Ectodermal cell (in vitro differentiated cells): ENCODE measurements around the gene GCN1.
A peak's percentile ranks its signal among the peaks of the same experiment; 100 is the strongest.
"Not testable (repeated sequence)": the region's sequence is repeated elsewhere in the genome, so short reads cannot be mapped to it uniquely, and the experiment has no call there.

Source experiments
- H3K27ac ChIP-seq: 2 replicates; pipeline ENCODE4 v1.7.0; 2013; ENCODE audit warnings: mild to moderate bottlenecking, low read depth, low read length; ENCODE audit not compliant: insufficient read depth, poor library complexity, severe bottlenecking
- H3K27me3 ChIP-seq: 2 replicates; pipeline ENCODE4 v1.7.0; 2013; ENCODE audit warnings: mild to moderate bottlenecking, low read length; ENCODE audit not compliant: insufficient read depth, control insufficient read depth, poor library complexity, severe bottlenecking
- H3K36me3 ChIP-seq: one replicate; pipeline ENCODE4 v1.7.0; 2013; ENCODE audit warnings: low read length; ENCODE audit not compliant: control insufficient read depth, insufficient read depth
- H3K4me1 ChIP-seq: one replicate; pipeline ENCODE4 v1.7.0; 2013; ENCODE audit warnings: low read length; ENCODE audit not compliant: control insufficient read depth, insufficient read depth
- H3K4me3 ChIP-seq: 2 replicates; pipeline ENCODE4 v1.7.0; 2013; ENCODE audit warnings: low read depth, low read length, control low read depth; ENCODE audit not compliant: insufficient read depth
- H3K9me3 ChIP-seq: 2 replicates; pipeline ENCODE4 v1.7.0; 2013; ENCODE audit warnings: mild to moderate bottlenecking, low read length, moderate library complexity; ENCODE audit not compliant: control insufficient read depth
- WGBS, 2 experiments: methylation state at CpG; one replicate each; pipeline ENCODE4 v1.1.7; 2013; ENCODE audit warnings: missing lambda C conversion rate in 2 of 2; 5-methylcytosine and 5-hydroxymethylcytosine counted together

Gene GCN1

GRCh38 chr12:120220838-120221575 is 26.5 kb upstream of the GCN1 start:
- H3K4me1 ChIP-seq: peaks cover 24% of the 10 kb centered on the region
- H3K27me3 ChIP-seq: no peaks in the 10 kb centered on the region
- WGBS, 2 experiments: 73 to 80% methylated on average over 10 of the region's 10 CpGs
- H3K27ac ChIP-seq: peak overlapping the region; percentile 67
- no peaks in the 10 kb centered on the region for H3K9me3 ChIP-seq
- peaks cover 16% of the 10 kb centered on the region for H3K36me3 ChIP-seq
- no peak overlapping the region for H3K4me3 ChIP-seq

DNA sequence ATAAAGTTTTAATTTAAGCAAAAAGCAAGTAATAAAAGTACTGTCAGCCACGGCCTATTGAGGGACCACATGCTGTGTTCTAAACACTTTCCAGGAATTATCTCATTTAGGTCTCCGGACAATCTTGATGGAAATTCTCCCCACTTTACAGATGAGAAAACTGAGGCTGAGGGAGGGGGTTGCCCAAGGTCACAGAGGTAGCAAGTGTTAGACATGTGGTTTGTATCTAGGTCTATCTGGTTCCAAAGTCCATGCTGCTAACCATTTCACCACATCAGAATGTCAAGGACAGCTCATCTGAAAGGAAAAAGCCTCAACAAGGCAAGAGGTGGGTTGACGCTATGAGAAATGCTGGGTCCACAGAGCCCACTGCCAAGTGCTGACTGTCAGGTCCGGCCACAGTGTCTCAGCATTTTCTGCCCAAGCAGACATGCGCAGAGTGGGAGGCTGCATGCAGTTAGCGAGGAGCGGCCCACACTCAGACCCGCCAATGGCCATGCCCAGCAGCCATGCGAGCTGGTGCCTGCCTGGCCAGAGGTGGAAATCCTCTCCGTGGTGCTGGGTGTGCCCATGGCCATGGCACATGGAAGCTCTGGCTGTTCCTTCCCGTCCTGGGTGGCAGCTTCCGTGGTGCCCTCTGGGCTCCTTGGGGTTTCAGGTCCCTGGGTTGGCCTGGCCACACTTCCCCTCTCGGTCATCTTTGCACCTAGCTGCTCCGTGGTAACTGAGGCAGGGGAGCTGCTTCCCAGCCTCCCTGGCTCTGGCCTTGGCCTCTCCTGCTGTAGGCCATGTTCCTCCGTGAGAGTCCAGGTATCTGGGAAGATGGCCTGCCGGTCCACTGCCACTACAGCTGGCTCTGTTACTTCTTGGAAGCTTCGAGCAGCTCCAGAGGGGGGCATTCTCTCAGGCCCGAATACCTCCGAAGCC is 24.4 kb upstream of the GCN1 start:
- Histone ChIP-seq H3K27ac (no peak overlapping the region), H3K27me3 (no peaks in the 10 kb centered on the region), H3K4me1 (peaks cover 8% of the 10 kb centered on the region), H3K36me3 (peaks cover 16% of the 10 kb centered on the region), H3K4me3 (no peak overlapping the region), H3K9me3 (no peaks in the 10 kb centered on the region)
- 95 to 97% methylated on average over 19 of the region's 19 CpGs for WGBS, 2 experiments

DNA sequence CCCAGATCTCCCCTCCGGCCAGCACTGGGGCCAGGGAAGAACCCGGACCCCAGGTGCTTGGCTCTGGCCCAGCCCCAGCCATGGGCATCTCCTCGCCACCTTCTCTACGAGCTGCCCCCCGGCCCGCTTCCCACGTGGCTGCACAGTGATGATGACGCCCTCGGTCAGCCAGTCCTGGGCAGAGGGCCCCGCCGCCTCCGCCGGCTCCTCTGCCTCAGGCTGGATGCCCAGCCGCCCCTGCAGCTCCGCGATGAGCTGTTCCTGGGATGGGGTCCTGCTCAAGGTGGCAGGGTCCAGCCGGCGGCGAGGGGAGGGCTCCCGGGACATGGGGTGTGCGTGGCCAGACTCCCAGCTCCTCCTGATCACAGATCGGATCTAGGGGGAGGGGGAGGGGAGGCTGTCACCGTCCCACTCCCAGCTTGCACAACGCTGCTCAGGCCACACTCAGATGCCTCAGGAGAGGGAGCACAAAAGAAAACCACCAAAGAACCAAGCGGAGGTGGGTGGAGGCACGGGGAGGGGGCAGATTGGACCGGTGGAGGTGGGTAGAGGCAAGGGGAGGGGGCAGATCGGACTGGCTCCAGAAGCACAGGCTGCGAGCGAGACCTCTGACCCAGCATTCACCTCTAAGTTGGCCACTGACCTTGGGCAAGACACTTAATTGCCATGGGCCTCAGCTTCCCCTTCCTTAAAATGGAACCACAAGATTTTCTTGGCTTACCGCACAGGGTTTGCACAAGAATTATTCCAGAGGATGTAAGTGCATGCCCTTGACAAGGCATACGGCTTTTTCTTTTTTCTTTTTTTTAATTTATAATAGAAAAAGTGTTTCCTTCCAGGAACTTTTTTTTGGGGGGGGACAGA is 22.5 kb upstream of the GCN1 start:
- H3K27ac ChIP-seq: no peak overlapping the region

GRCh38 chr12:120215766-120216735 is 21.5 kb upstream of the GCN1 start:
- Histone ChIP-seq H3K4me1 (peaks cover 5% of the 10 kb centered on the region), H3K27me3 (no peaks in the 10 kb centered on the region), H3K27ac (no peak overlapping the region), H3K36me3 (peaks cover 15% of the 10 kb centered on the region), H3K9me3 (no peaks in the 10 kb centered on the region), H3K4me3 (no peak overlapping the region)
- WGBS, 2 experiments: 89 to 90% methylated on average over 23 of the region's 23 CpGs

More for the DNA sequence above, 22.5 kb upstream of the GCN1 start:
- Histone ChIP-seq H3K27me3 (no peaks in the 10 kb centered on the region), H3K36me3 (peaks cover 13% of the 10 kb centered on the region), H3K4me1 (peaks cover 8% of the 10 kb centered on the region), H3K4me3 (no peak overlapping the region), H3K9me3 (no peaks in the 10 kb centered on the region)
- WGBS, 2 experiments: 88 to 90% methylated on average over 31 to 32 of the region's 32 CpGs

GRCh38 chr12:120215357-120215735 is 20.8 kb upstream of the GCN1 start:
- H3K4me3 ChIP-seq: no peak overlapping the region
- WGBS, 2 experiments: 88 to 91% methylated on average over 15 of the region's 15 CpGs
- H3K27me3 ChIP-seq: no peaks in the 10 kb centered on the region
- no peak overlapping the region for H3K27ac ChIP-seq
- H3K36me3 ChIP-seq: peaks cover 20% of the 10 kb centered on the region
- H3K4me1 ChIP-seq: no peaks in the 10 kb centered on the region
- H3K9me3 ChIP-seq: no peaks in the 10 kb centered on the region

GRCh38 chr12:120214626-120215356 is 20.3 kb upstream of the GCN1 start:
- H3K4me3 ChIP-seq: no peak overlapping the region
- H3K36me3 ChIP-seq: peaks cover 25% of the 10 kb centered on the region

DNA sequence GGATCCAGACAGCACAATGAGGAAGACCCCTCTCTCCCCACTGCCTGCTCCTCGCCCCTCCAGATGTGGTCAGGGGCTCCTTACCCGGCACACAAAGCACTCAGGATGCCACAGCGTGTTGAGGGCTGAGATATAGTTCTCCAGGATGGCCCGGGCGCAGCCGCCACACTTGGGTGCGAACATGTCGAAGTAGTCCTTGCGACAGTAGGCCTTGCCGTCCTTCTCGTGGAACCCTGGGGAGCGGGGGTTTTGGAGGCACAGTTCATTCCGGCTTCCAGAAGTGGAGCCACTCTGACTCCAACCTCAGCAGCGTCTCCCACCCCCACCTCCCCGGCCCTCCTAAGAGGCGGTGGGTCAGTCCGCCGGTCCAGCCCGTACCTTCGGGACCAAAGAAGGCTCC is 19.2 kb upstream of the GCN1 start:
- Histone ChIP-seq H3K27me3 (no peaks in the 10 kb centered on the region), H3K4me3 (no peak overlapping the region), H3K27ac (no peak overlapping the region), H3K9me3 (no peaks in the 10 kb centered on the region), H3K36me3 (peaks cover 21% of the 10 kb centered on the region), H3K4me1 (no peaks in the 10 kb centered on the region)
- WGBS, 2 experiments: 95 to 97% methylated on average over 20 of the region's 20 CpGs

More at GRCh38 chr12:120214626-120215356, 20.3 kb upstream of the GCN1 start:
- Histone ChIP-seq H3K9me3 (no peaks in the 10 kb centered on the region), H3K4me1 (no peaks in the 10 kb centered on the region), H3K27ac (no peak overlapping the region), H3K27me3 (no peaks in the 10 kb centered on the region)
- WGBS, 2 experiments: 93 to 94% methylated on average over 34 of the region's 34 CpGs

- H3K4me3 ChIP-seq, H3K9me3 ChIP-seq, H3K27ac ChIP-seq, H3K4me1 ChIP-seq, H3K27me3 ChIP-seq: not testable (repeated sequence)
- 94 to 96% methylated on average over 5 of the region's 5 CpGs for WGBS, 2 experiments
- peaks cover 20% of the 10 kb centered on the region for H3K36me3 ChIP-seq
Measured at GRCh38 chr12:120213182-120213581, 18.7 kb upstream of the GCN1 start.

GRCh38 chr12:120212301-120212700 is 17.8 kb upstream of the GCN1 start:
- Histone ChIP-seq H3K4me3 (no peak overlapping the region), H3K9me3 (no peaks in the 10 kb centered on the region), H3K27ac (no peak overlapping the region), H3K36me3 (peaks cover 23% of the 10 kb centered on the region), H3K4me1 (no peaks in the 10 kb centered on the region), H3K27me3 (no peaks in the 10 kb centered on the region)
- 94 to 96% methylated on average over 24 of the region's 24 CpGs for WGBS, 2 experiments
